Small intestine (tissue), 7 donors: Measurements from ENCODE around the gene SEMA4F. TPM values are rescaled to one million over a fixed set of nuclear protein-coding genes. Genes with fewer than 3 reads are reported as not detected.
A peak's percentile ranks its signal among the peaks of the same experiment; 100 is the strongest.

ENCODE experiments used
- DNase-seq, 2 donors: peaks; one replicate each; pipeline versions ENCODE4 v3.0.0 to v3.0.0-alpha.2; 2013
- FAIRE-seq: peaks from 2 replicates; lab custom pipeline; 2012; peaks lifted over from hg19 to GRCh38; lab: Jason Lieb, UNC
- H3K27ac ChIP-seq, 3 donors: one replicate each; pipeline ENCODE4 v1.5.1; 2013; ENCODE audit warnings: low read length in 2 of 3, mild to moderate bottlenecking in 2 of 3, control low read depth in 1 of 3, inconsistent platforms in 1 of 3, low read depth in 1 of 3, moderate library complexity in 1 of 3
- H3K27me3 ChIP-seq, 3 donors: one replicate each; pipeline ENCODE4 v1.6.1; 2013; ENCODE audit warnings: low read length in 3 of 3, inconsistent platforms in 1 of 3; ENCODE audit not compliant: control insufficient read depth in 3 of 3, insufficient read depth in 3 of 3
- H3K36me3 ChIP-seq, 3 donors: one replicate each; pipeline ENCODE4 v1.6.1; 2013; ENCODE audit warnings: low read length in 3 of 3, inconsistent platforms in 1 of 3, low read depth in 1 of 3, mild to moderate bottlenecking in 1 of 3, moderate library complexity in 1 of 3; ENCODE audit not compliant: control insufficient read depth in 3 of 3, insufficient read depth in 2 of 3
- H3K4me1 ChIP-seq, 3 donors: one replicate each; pipeline ENCODE4 v1.6.1; 2013; ENCODE audit warnings: low read length in 2 of 3, inconsistent platforms in 1 of 3, low read depth in 1 of 3, mild to moderate bottlenecking in 1 of 3, moderate library complexity in 1 of 3; ENCODE audit not compliant: control insufficient read depth in 3 of 3, insufficient read depth in 2 of 3
- H3K4me3 ChIP-seq, 3 donors: one replicate each; pipeline ENCODE4 v1.5.1; 2013; ENCODE audit warnings: low read length in 3 of 3, control low read depth in 1 of 3, inconsistent platforms in 1 of 3, low read depth in 1 of 3, mild to moderate bottlenecking in 1 of 3, moderate library complexity in 1 of 3
- H3K9me3 ChIP-seq, 2 donors: one replicate each; pipeline ENCODE4 v1.6.1; 2013; ENCODE audit warnings: low read depth in 1 of 2, low read length in 1 of 2; ENCODE audit not compliant: control insufficient read depth in 2 of 2, insufficient read depth in 1 of 2
- WGBS, 3 donors: extraction: QIAGEN DNeasy Blood & Tissue Kit; methylation state at CpG; one replicate each; pipeline ENCODE4 v1.1.7; 2013; 5-methylcytosine and 5-hydroxymethylcytosine counted together
- polyA plus RNA-seq, 4 donors: library from polyadenylated mRNA; stranded (reverse) in 3 of 4; unstranded in 1 of 4; fragments of 200-250 nt in 3 of 4; fragments of 120-200 nt in 1 of 4; gene quantifications; one replicate each; pipeline versions ENCODE4 v1.2.1 to v1.2.3, GENCODE V29; 2013
- donor health status: healthy with polysubstance abuse.
- donor health status: control.
- donor health status: control.
- donor health status: Bipolar disorder and iron deficiency.
- donor health status: healthy.

SEMA4F gene
- polyA plus RNA-seq, 4 donors = 0.27 to 2.4 (median 1.0) TPM; not detected in 1

DNA sequence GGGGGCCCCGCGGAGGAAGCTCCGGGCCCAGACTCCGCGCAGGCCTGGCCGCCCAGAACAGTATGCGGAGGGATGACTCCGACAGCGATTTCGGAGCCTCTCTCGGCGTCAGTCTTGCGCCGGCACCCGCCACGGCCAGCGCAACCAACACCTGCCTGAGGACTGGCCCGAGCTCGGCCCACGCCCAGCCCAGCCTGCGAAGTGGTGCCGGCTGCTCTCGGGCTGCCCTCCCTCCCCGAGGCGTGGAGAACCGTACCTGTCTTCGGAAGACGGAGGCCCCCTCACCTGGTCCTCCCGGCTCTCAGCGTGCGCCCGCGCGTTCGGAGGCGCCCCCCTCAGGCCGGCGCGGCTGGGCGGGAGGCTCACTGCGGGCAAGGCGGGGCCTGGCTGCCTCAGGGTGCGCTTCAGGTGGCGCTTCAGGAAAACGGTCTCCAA is 6.0 kb upstream of the SEMA4F start, which contains the start of gene M1AP:
Gene M1AP, minus strand, starts transcription at position 322 of the 435 bp plus-strand sequence. CDS start 8,055 bp downstream, outside the sequence.
- Histone ChIP-seq H3K9me3 (peaks cover 0 to 3% of the 10 kb centered on the region in 2 donors), H3K4me1 (no peaks in the 10 kb centered on the region), H3K4me3 (peak within 1 kb of the TSS in 1 of 3 donors; percentile 6), H3K27me3 (peaks cover 0 to 33% (median 6%) of the 10 kb centered on the region in 3 donors), H3K36me3 (no peaks in the 10 kb centered on the region), H3K27ac (no peak within 1 kb of the TSS)
- WGBS, 3 donors = 16 to 34% (median 27%) methylated on average over 36 to 45 of the region's 45 CpGs
- DNase-seq = peak; percentile 5 to 35
- FAIRE-seq = no peak

DNA sequence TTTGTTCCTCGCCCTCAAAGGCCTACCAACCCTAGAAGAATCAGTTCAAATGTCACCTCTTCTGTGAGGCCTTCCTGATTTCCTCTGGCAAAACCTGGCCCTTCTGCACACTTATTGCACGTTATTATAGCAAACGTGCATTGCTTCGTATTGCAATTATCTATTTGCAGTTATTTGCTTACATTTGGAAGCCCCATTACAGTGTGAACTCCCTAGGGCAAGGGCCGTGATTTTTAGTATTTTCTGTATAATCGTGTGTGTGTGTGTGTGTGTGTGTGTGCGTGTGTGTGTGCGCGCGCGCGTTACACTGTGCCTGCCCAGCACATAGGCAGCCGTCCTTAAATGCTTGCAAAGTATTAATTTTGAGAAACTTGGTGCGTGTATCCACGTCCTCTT is 460 bp upstream of the SEMA4F start:
- H3K4me3 ChIP-seq = peak overlapping the region; percentile 13 to 59 (median 58)
- WGBS, 3 donors = 4 to 8% (median 6%) methylated on average over 15 of the region's 15 CpGs
- H3K27ac ChIP-seq = no peak overlapping the region
- H3K9me3 ChIP-seq = no peaks in the 10 kb centered on the region
- H3K4me1 ChIP-seq = peaks cover 0 to 5% (median 2%) of the 10 kb centered on the region in 3 donors
- H3K36me3 ChIP-seq = no peaks in the 10 kb centered on the region
- FAIRE-seq = no peak
- DNase-seq = no peak
- peaks cover 0 to 28% (median 2%) of the 10 kb centered on the region in 3 donors for H3K27me3 ChIP-seq

DNA sequence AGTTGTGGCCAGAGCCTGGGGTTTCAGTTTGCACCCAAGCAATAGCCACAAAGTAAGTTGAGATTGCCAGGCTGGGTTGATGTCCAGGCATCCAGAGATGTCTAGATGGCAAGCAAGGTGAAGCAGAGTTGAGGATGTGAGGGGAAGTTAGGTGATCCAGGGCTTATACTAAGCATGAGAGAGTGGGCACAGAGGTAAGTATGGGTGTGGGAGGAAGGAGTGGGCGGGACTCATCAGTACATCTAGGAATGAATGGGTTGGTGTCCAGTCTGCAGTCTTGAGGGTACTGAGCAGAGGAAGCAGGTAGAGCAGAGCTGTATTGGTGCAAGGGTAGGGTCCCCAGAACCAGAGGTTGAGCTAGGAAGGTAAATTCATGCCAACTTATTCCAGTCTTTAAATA is 1.5 kb downstream of the SEMA4F start:
- DNase-seq (no peak), FAIRE-seq (no peak)
- H3K27me3 ChIP-seq = peaks cover 0 to 20% (median 0%) of the 10 kb centered on the region in 3 donors
- H3K4me1 ChIP-seq = peaks cover 0 to 5% (median 2%) of the 10 kb centered on the region in 3 donors
- no peaks in the 10 kb centered on the region for H3K36me3 ChIP-seq
- H3K27ac ChIP-seq = no peak overlapping the region
- H3K9me3 ChIP-seq = no peaks in the 10 kb centered on the region
- 92 to 100% (median 96%) methylated on average over 1 of the region's 1 CpG for WGBS, 3 donors
- H3K4me3 ChIP-seq = no peak overlapping the region

DNA sequence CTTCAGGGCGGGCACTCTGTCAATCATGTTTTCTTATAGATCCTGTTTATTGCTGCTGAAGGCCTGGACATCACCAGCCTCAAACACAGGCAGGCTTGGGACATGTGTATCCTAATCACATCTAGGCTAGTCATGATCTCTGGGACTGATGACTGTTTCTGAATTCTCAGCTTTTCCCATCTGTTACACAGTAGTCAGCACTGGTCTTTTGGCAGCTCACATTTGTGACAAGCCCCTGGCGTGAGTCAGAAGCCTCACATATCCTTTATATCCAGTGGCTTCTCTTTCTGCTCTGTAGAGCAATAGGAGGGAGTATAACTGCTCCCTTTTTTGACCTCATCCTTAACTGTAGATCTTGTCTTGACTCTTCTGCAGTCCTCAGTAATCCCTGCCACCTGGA is 4.5 kb downstream of the SEMA4F start:
- no peaks in the 10 kb centered on the region for H3K36me3 ChIP-seq
- FAIRE-seq (no peak), DNase-seq (no peak)
- peaks cover 0 to 20% (median 0%) of the 10 kb centered on the region in 3 donors for H3K27me3 ChIP-seq
- 86 to 94% (median 90%) methylated on average over 2 of the region's 2 CpGs for WGBS, 3 donors
- no peaks in the 10 kb centered on the region for H3K9me3 ChIP-seq
- H3K4me3 ChIP-seq = no peak overlapping the region
- peaks cover 0 to 5% (median under 1%) of the 10 kb centered on the region in 3 donors for H3K4me1 ChIP-seq
- no peak overlapping the region for H3K27ac ChIP-seq

DNA sequence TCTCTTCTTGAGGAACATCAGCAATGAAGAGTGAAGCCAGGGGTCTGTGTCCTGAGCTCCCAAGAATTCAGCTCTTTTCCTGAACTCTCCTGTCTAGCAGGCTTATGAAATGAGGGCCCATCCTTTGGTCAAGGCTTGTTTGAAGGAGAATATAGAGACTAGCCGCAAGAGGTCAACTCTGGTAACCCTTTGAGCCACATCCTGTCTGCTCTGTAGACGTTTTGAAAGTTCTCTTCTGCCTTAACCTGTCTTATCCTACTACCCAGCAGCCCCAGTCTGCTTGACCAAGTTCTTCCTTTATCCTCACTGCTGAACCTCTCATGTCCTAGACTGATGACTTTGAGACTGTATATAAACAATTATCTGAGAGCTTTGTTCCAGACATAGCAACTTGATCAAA is 5.4 kb downstream of the SEMA4F start:
- Histone ChIP-seq H3K9me3 (no peaks in the 10 kb centered on the region), H3K4me3 (no peak overlapping the region), H3K4me1 (peaks cover 0 to 3% (median 0%) of the 10 kb centered on the region in 3 donors), H3K27ac (no peak overlapping the region), H3K27me3 (peaks cover 0 to 18% (median 0%) of the 10 kb centered on the region in 3 donors), H3K36me3 (no peaks in the 10 kb centered on the region)
- WGBS, 3 donors = 56 to 74% (median 64%) methylated on average over 2 of the region's 2 CpGs
- FAIRE-seq (no peak), DNase-seq (no peak)

DNA sequence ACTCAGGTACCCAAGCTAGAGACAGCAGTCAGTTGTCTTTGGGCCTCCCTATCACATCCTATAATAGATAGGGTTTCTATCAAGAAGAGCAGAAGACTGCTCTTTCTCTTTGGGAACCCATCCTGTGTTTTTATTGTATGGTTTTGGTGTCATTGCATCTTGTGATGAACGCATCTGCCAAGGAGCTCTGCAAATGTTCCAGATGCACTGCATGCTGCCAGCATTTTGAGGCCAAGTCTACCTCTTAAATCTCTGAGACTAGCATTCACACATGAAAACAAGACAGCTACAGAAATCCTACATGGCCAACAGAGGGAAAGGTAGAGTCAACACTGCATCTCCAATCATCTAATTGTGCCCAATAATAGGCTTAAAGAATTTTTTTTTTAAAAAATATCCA is 14.0 kb downstream of the SEMA4F start:
- no peak for FAIRE-seq
- WGBS, 3 donors = 90 to 97% (median 95%) methylated on average over 1 of the region's 1 CpG

DNA sequence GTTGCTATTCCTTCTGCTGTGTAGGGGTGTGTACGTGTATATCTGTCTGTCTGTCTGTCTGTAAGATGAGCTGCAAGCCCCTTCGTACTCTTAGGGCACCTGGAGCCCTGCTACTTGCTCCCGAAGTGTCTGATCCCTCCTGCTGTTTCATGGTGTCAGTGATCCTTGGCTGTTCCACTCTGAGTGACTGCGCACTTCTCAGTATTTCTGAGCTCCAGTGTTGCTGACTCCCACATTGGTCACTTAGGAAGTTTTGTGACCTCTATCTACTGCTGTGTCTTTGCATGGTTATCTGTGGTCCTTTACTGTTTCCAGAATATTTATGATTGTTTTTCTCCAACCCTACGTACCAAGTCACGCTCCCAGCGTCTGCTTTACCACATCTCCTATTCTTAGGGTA is 16.2 kb downstream of the SEMA4F start:
- Histone ChIP-seq H3K36me3 (peaks cover 0 to 2% (median 2%) of the 10 kb centered on the region in 3 donors), H3K4me1 (no peaks in the 10 kb centered on the region), H3K27ac (no peak overlapping the region), H3K9me3 (no peaks in the 10 kb centered on the region), H3K4me3 (no peak overlapping the region), H3K27me3 (no peaks in the 10 kb centered on the region)
- DNase-seq (no peak), FAIRE-seq (no peak)
- WGBS, 3 donors = 94% methylated on average over 7 of the region's 7 CpGs

More for the DNA sequence above, 14.0 kb downstream of the SEMA4F start:
- H3K27me3 ChIP-seq = no peaks in the 10 kb centered on the region
- H3K27ac ChIP-seq = no peak overlapping the region
- no peaks in the 10 kb centered on the region for H3K9me3 ChIP-seq
- H3K4me1 ChIP-seq = no peaks in the 10 kb centered on the region
- H3K4me3 ChIP-seq = no peak overlapping the region
- DNase-seq = no peak
- H3K36me3 ChIP-seq = no peaks in the 10 kb centered on the region

DNA sequence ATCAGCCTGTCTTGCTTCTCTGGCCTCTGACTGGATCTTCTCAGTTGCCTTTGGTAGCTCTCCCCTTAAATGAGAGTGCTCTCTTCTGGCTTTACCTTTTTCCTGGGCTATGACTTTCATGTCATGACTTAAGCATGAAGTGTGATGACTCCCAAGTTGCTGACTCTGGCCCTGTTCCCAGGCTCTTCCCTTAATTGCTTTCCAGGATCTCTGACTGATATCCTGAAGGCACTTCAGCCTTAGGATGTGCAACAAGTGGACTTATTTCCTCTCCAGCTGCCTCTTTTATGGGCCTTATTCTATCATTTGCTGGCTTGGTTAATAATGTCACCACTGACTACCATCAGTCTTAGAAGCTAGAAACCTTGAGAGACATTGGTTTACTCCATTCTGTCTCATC is 17.4 kb downstream of the SEMA4F start:
- no peaks in the 10 kb centered on the region for H3K9me3 ChIP-seq
- no peak overlapping the region for H3K4me3 ChIP-seq
- H3K27ac ChIP-seq = no peak overlapping the region
- no peaks in the 10 kb centered on the region for H3K27me3 ChIP-seq
- H3K36me3 ChIP-seq = peaks cover 0 to 4% (median 3%) of the 10 kb centered on the region in 3 donors
- FAIRE-seq (no peak), DNase-seq (no peak)
- H3K4me1 ChIP-seq = no peaks in the 10 kb centered on the region
